MM.1S (cell line): Measurements from ENCODE around the gene CAMK4.

ENCODE experiments used
- DNase-seq: peaks from one replicate; pipeline ENCODE4 v3.0.0-alpha.2; 2015
- H2AFZ ChIP-seq: fragments of 300-600 bp; sonication (generic); 2 replicates; pipeline ENCODE4 v1.6.0; 2016; ENCODE audit warnings: antibody characterized with exemption, low read length
- H3F3A ChIP-seq: fragments of 300-600 bp; sonication (generic); 2 replicates; pipeline ENCODE4 v1.6.1; 2016; ENCODE audit warnings: mild to moderate bottlenecking, antibody characterized with exemption, low read length, moderate library complexity, mixed read lengths; ENCODE audit not compliant: insufficient read depth
- H3K27ac ChIP-seq: fragments of 300-600 bp; sonication (generic); 2 replicates; pipeline ENCODE4 v1.5.1; 2016; ENCODE audit warnings: mild to moderate bottlenecking, low read length
- H3K27me3 ChIP-seq: fragments of 300-600 bp; sonication (generic); replicated peaks from 2 replicates; pipeline ENCODE4 v1.6.0; 2016; ENCODE audit warnings: low read length; ENCODE audit not compliant: insufficient read depth
- H3K36me3 ChIP-seq: fragments of 300-600 bp; sonication (generic); replicated peaks from 2 replicates; pipeline ENCODE4 v1.6.1; 2016; ENCODE audit warnings: mild to moderate bottlenecking, low read length, mixed read lengths; ENCODE audit not compliant: insufficient read depth
- H3K4me1 ChIP-seq: fragments of 300-600 bp; sonication (generic); 2 replicates; pipeline ENCODE4 v1.6.1; 2016; ENCODE audit warnings: low read length, mixed read lengths
- H3K4me2 ChIP-seq: fragments of 300-600 bp; sonication (generic); 2 replicates; pipeline ENCODE4 v1.6.0; 2016; ENCODE audit warnings: low read depth, low read length
- H3K4me3 ChIP-seq: fragments of 300-600 bp; sonication (generic); 2 replicates; pipeline ENCODE4 v1.5.1; 2016; ENCODE audit warnings: low read length, mixed read lengths
- H3K79me2 ChIP-seq: fragments of 300-600 bp; sonication (generic); 2 replicates; pipeline ENCODE4 v1.6.1; 2016; ENCODE audit warnings: mixed run types, low read length, mixed read lengths
- H3K9ac ChIP-seq: fragments of 300-600 bp; sonication (generic); 2 replicates; pipeline ENCODE4 v1.6.1; 2016; ENCODE audit warnings: low read length, mixed read lengths
- H3K9me2 ChIP-seq: fragments of 300-600 bp; sonication (generic); replicated peaks from 2 replicates; pipeline ENCODE4 v1.6.1; 2016; ENCODE audit warnings: mild to moderate bottlenecking, low read length, mixed read lengths; ENCODE audit not compliant: insufficient read depth
- H3K9me3 ChIP-seq: fragments of 300-600 bp; sonication (generic); replicated peaks from 2 replicates; pipeline ENCODE4 v1.6.1; 2016; ENCODE audit warnings: mild to moderate bottlenecking, low read length, mixed read lengths; ENCODE audit not compliant: insufficient read depth
- H4K20me1 ChIP-seq: fragments of 300-600 bp; sonication (generic); 2 replicates; pipeline ENCODE4 v1.6.1; 2016; ENCODE audit warnings: mild to moderate bottlenecking, low read length, moderate library complexity, mixed read lengths; ENCODE audit not compliant: insufficient read depth
- CTCF ChIP-seq: fragments of 300-600 bp; sonication (generic); IDR thresholded peaks from 2 replicates; pipeline ENCODE4 v1.5.1; 2016; ENCODE audit warnings: antibody characterized with exemption, low read length, mixed read lengths
- EZH2 ChIP-seq: fragments of 300-600 bp; sonication (generic); optimal IDR thresholded peaks from 2 replicates; pipeline ENCODE3; 2017; ENCODE audit warnings: low read depth, mild to moderate bottlenecking, antibody characterized with exemption, low read length, mixed read lengths
- EZH2phosphoT487 ChIP-seq: fragments of 300-600 bp; sonication (generic); IDR thresholded peaks from 2 replicates; pipeline ENCODE4 v1.6.1; 2018; ENCODE audit warnings: antibody characterized with exemption, low read length

Gene CAMK4

GRCh38 chr5:111379391-111379816 is 155.2 kb downstream of the CAMK4 start:
- Histone ChIP-seq H4K20me1 (no peaks in the 10 kb centered on the region), H3K36me3 (no peaks in the 10 kb centered on the region), H3K79me2 (no peaks in the 10 kb centered on the region), H3K9me3 (no peaks in the 10 kb centered on the region), H3K4me1 (no peaks in the 10 kb centered on the region), H2AFZ (no peak overlapping the region), H3K4me3 (no peak overlapping the region), H3F3A (no peaks in the 10 kb centered on the region), H3K9ac (no peak overlapping the region), H3K9me2 (no peaks in the 10 kb centered on the region), H3K27ac (no peak overlapping the region), H3K4me2 (no peak overlapping the region), H3K27me3 (no peaks in the 10 kb centered on the region)
- TF ChIP-seq CTCF (no peak), EZH2 (no peak), EZH2phosphoT487 (no peak)
- no peak for DNase-seq

GRCh38 chr5:111383288-111383970 is 159.2 kb downstream of the CAMK4 start:
- Histone ChIP-seq H3K4me3 (no peak overlapping the region), H3K9me2 (no peaks in the 10 kb centered on the region), H3K9ac (no peak overlapping the region), H3K4me1 (no peaks in the 10 kb centered on the region), H3K27ac (no peak overlapping the region), H3K36me3 (no peaks in the 10 kb centered on the region), H3K79me2 (no peaks in the 10 kb centered on the region), H3F3A (no peaks in the 10 kb centered on the region), H4K20me1 (no peaks in the 10 kb centered on the region), H3K27me3 (no peaks in the 10 kb centered on the region), H3K9me3 (no peaks in the 10 kb centered on the region), H3K4me2 (no peak overlapping the region), H2AFZ (no peak overlapping the region)
- no peak for DNase-seq
- no peak for TF ChIP-seq EZH2
- no peak for TF ChIP-seq CTCF
- no peak for TF ChIP-seq EZH2phosphoT487

- H3K4me2 ChIP-seq = no peak overlapping the region
- H3K4me1 ChIP-seq = no peaks in the 10 kb centered on the region
- DNase-seq = no peak
These were observed 160.0 kb downstream of the CAMK4 start for GRCh38 chr5:111384220-111384619.

More at GRCh38 chr5:111384220-111384619, 160.0 kb downstream of the CAMK4 start:
- no peak overlapping the region for H3K9ac ChIP-seq
- H3K36me3 ChIP-seq = no peaks in the 10 kb centered on the region
- H4K20me1 ChIP-seq = no peaks in the 10 kb centered on the region
- no peaks in the 10 kb centered on the region for H3F3A ChIP-seq
- no peak overlapping the region for H3K27ac ChIP-seq
- no peaks in the 10 kb centered on the region for H3K9me3 ChIP-seq
- no peaks in the 10 kb centered on the region for H3K27me3 ChIP-seq
- H3K4me3 ChIP-seq = no peak overlapping the region
- H3K79me2 ChIP-seq = no peaks in the 10 kb centered on the region
- no peak overlapping the region for H2AFZ ChIP-seq
- TF ChIP-seq CTCF (no peak), EZH2phosphoT487 (no peak)
- no peaks in the 10 kb centered on the region for H3K9me2 ChIP-seq
